B cell (primary cell): Measurements from ENCODE around the gene RSU1. TPM values are rescaled to one million over a fixed set of nuclear protein-coding genes. Genes with fewer than 3 reads are reported as not detected.

Source experiments
- ATAC-seq: fragments of 200-7000 bp; cut with Tn5 transposase; one replicate; pipeline ENCODE4 v1.10.0; 2021; ENCODE audit warnings: low read depth, mild to moderate bottlenecking, moderate number of reproducible peaks, moderate library complexity
- CTCF ChIA-PET: fragments of 350-600 bp; sonication (Branson Sonifier 250); formaldehyde crosslinking; loops from one replicate; lab custom pipeline; 2021; ENCODE audit warnings: antibody characterized with exemption, inconsistent platforms; lab: Charles Lee
- POLR2A ChIA-PET: fragments of 350-600 bp; sonication (Branson Sonifier 250); formaldehyde crosslinking; loops from one replicate; lab custom pipeline; 2021; ENCODE audit warnings: antibody characterized with exemption; lab: Charles Lee
- DNase-seq: peaks from one replicate; pipeline ENCODE4 v3.0.0; 2013
- H2AFZ ChIP-seq: 2 replicates; pipeline ENCODE4 v1.6.1; 2012; ENCODE audit warnings: mild to moderate bottlenecking, low read depth, low read length; ENCODE audit not compliant: insufficient read depth, poor library complexity, severe bottlenecking
- H3K27ac ChIP-seq, 2 donors: 1 replicate in 1 of 2; 2 replicates in 1 of 2; pipeline ENCODE4 v1.5.1; 2012 to 2013; ENCODE audit warnings: low read length in 2 of 2, mild to moderate bottlenecking in 2 of 2, moderate library complexity in 1 of 2
- H3K27me3 ChIP-seq, 4 experiments: fragments of 200-600 bp in 1 of 4; sonication (generic) in 1 of 4; replicated peaks in 1 of 4; 1 replicate in 2 of 4; 2 replicates in 2 of 4; pipeline versions ENCODE4 v1.6.1 to v1.7.0; 2013 to 2016; ENCODE audit warnings: low read length in 3 of 4, mild to moderate bottlenecking in 2 of 4, mixed read lengths in 1 of 4, moderate library complexity in 1 of 4; ENCODE audit not compliant: insufficient read depth in 4 of 4, control insufficient read depth in 3 of 4; ENCODE audit errors: control extremely low read depth in 1 of 4
- H3K36me3 ChIP-seq, 2 experiments: replicated peaks in 1 of 2; 1 replicate in 1 of 2; 2 replicates in 1 of 2; pipeline versions ENCODE4 v1.6.1 to v1.7.1; 2013; ENCODE audit warnings: low read length in 1 of 2; ENCODE audit not compliant: insufficient read depth in 2 of 2, control insufficient read depth in 1 of 2; ENCODE audit errors: control extremely low read depth in 1 of 2, extremely low read depth in 1 of 2
- H3K4me1 ChIP-seq, 2 donors: fragments of 200-600 bp in 1 of 2; sonication (generic) in 1 of 2; 1 replicate in 1 of 2; 2 replicates in 1 of 2; pipeline versions ENCODE4 v1.5.1 to v1.6.1; 2013 to 2017; ENCODE audit warnings: low read length in 2 of 2; ENCODE audit not compliant: control insufficient read depth in 2 of 2, insufficient read depth in 2 of 2
- H3K4me2 ChIP-seq: replicated peaks from 2 replicates; pipeline ENCODE3; 2012; ENCODE audit warnings: mild to moderate bottlenecking, low read depth, low read length; ENCODE audit not compliant: poor library complexity, severe bottlenecking
- H3K4me3 ChIP-seq, 5 experiments: fragments of 200-600 bp in 1 of 5; sonication (generic) in 1 of 5; 1 replicate in 3 of 5; 2 replicates in 2 of 5; pipeline versions ENCODE4 v1.5.1 to v1.7.0; 2011 to 2016; ENCODE audit warnings: low read length in 4 of 5, mild to moderate bottlenecking in 4 of 5, low read depth in 2 of 5, control low read depth in 1 of 5, moderate library complexity in 1 of 5; ENCODE audit not compliant: insufficient read depth in 1 of 5; ENCODE audit errors: control extremely low read depth in 1 of 5, extremely low read depth in 1 of 5
- H3K79me2 ChIP-seq: fragments of 200-600 bp; sonication (generic); one replicate; pipeline ENCODE4 v1.6.0; 2016; ENCODE audit warnings: low read length; ENCODE audit not compliant: control insufficient read depth, insufficient read depth
- H3K9ac ChIP-seq: fragments of 200-600 bp; sonication (generic); 2 replicates; pipeline ENCODE4 v1.6.1; 2017; ENCODE audit warnings: mild to moderate bottlenecking, low read length, moderate library complexity
- H3K9me3 ChIP-seq, 3 donors: one replicate each; pipeline versions ENCODE4 v1.6.1 to v1.7.1; 2013; ENCODE audit warnings: low read length in 2 of 3; ENCODE audit not compliant: control insufficient read depth in 2 of 3, insufficient read depth in 1 of 3; ENCODE audit errors: control extremely low read depth in 1 of 3
- H4K20me1 ChIP-seq: 2 replicates; pipeline ENCODE4 v1.6.0; 2012; ENCODE audit warnings: mild to moderate bottlenecking, low read length; ENCODE audit not compliant: insufficient read depth, control insufficient read depth, poor library complexity, severe bottlenecking
- H3K27ac Mint-ChIP-seq: one replicate; pipeline ENCODE4 v1.8.0; 2021; ENCODE audit warnings: mixed read lengths
- H3K27me3 Mint-ChIP-seq: one replicate; pipeline ENCODE4 v1.8.0; 2021; ENCODE audit warnings: mixed read lengths
- H3K4me1 Mint-ChIP-seq: one replicate; pipeline ENCODE4 v1.8.0; 2021; ENCODE audit warnings: mixed read lengths
- H3K4me3 Mint-ChIP-seq: one replicate; pipeline ENCODE4 v1.8.0; 2021; ENCODE audit warnings: mixed read lengths
- H3K9me3 Mint-ChIP-seq: one replicate; pipeline ENCODE4 v1.8.0; 2022; ENCODE audit warnings: mixed read lengths; ENCODE audit not compliant: insufficient read depth
- EZH2 ChIP-seq: IDR thresholded peaks from 2 replicates; pipeline ENCODE4 v1.6.1; 2012; ENCODE audit warnings: borderline replicate concordance, low read depth, mild to moderate bottlenecking, moderate library complexity, low read length; ENCODE audit not compliant: insufficient read depth, poor library complexity, severe bottlenecking
- WGBS: methylation state at CpG from one replicate; pipeline ENCODE4 v1.1.5; 2013; ENCODE audit warnings: missing lambda C conversion rate; ENCODE audit not compliant: insufficient coverage; 5-methylcytosine and 5-hydroxymethylcytosine counted together
- intact Hi-C: fragments of 100-400 bp; cut with micrococcal nuclease; formaldehyde crosslinking; loops from one replicate; pipeline ENCODE4 v1.10.0; 2022
- polyA plus RNA-seq: library from polyadenylated mRNA; depleted of rRNA; stranded (reverse); fragments of >200 nt; gene quantifications from 2 replicates; pipeline ENCODE4 v1.2.3, GENCODE V29; 2012
- total RNA-seq, 2 donors: library from RNA; stranded (reverse); fragments of 120-200 nt in 1 of 2; gene quantifications; 1 replicate in 1 of 2; 2 replicates in 1 of 2; pipeline versions ENCODE4 v1.2.3 to v1.2.4, GENCODE V29; 2013 to 2022
- TF ChIP-seq, protein P1 (sequence below): fragments of 200-600 bp; IDR thresholded peaks from one replicate; pipeline ENCODE4 v1.8.0; 2022; ENCODE audit warnings: antibody characterized with exemption, mild to moderate bottlenecking

The RSU1 gene
- total and polyA plus RNA-seq, 2 donors (not counting 1 experiment from before 2014, with no cell fraction given) = 33.4 to 41.1 TPM

DNA sequence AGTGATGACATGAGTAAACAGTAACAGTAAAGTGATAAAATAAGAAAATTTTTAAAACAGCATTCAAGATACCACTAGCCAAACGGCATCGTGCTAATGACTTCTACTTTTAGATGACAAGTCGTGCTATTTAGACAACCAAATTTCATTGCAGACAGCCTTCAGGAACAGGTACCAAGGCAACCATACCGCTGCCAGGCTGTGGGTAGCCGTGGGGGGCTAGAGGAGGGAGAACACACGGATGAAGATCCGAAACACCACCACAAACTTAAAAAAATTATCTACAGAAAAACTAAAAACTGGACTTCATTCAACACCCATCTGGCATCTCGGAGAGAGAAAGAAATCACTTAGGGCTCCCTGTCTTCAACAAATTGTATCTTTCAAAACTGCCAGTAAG, 89.6 kb downstream of the RSU1 start:
- POLR2A ChIA-PET = no interaction called here
- Histone ChIP-seq H3K9me3 (peaks cover 0 to 7% (median 0%) of the 10 kb centered on the region in 3 donors), H3K4me1 (peaks cover 4 to 7% of the 10 kb centered on the region in 2 donors), H3K79me2 (no peaks in the 10 kb centered on the region), H3K27me3 (no peaks in the 10 kb centered on the region), H2AFZ (no peak overlapping the region), H3K4me3 (no peak overlapping the region), H3K4me2 (no peak overlapping the region), H4K20me1 (no peaks in the 10 kb centered on the region), H3K27ac (no peak overlapping the region), H3K9ac (no peak overlapping the region), H3K36me3 (peaks cover 0 to 5% of the 10 kb centered on the region in 2 experiments)
- Mint-ChIP-seq H3K27ac (no peak overlapping the region), H3K27me3 (no peaks in the 10 kb centered on the region), H3K4me1 (peaks cover 16% of the 10 kb centered on the region), H3K4me3 (no peak overlapping the region), H3K9me3 (peaks cover 5% of the 10 kb centered on the region)
- TF ChIP-seq EZH2 = no peak
- TF ChIP-seq, protein P1, sequence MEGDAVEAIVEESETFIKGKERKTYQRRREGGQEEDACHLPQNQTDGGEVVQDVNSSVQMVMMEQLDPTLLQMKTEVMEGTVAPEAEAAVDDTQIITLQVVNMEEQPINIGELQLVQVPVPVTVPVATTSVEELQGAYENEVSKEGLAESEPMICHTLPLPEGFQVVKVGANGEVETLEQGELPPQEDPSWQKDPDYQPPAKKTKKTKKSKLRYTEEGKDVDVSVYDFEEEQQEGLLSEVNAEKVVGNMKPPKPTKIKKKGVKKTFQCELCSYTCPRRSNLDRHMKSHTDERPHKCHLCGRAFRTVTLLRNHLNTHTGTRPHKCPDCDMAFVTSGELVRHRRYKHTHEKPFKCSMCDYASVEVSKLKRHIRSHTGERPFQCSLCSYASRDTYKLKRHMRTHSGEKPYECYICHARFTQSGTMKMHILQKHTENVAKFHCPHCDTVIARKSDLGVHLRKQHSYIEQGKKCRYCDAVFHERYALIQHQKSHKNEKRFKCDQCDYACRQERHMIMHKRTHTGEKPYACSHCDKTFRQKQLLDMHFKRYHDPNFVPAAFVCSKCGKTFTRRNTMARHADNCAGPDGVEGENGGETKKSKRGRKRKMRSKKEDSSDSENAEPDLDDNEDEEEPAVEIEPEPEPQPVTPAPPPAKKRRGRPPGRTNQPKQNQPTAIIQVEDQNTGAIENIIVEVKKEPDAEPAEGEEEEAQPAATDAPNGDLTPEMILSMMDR = no peak
- 100% methylated on average over 2 of the region's 8 CpGs for WGBS
- intact Hi-C loops = no loop called here
- ATAC-seq (no peak), DNase-seq (no peak)
- CTCF ChIA-PET = no interaction called here

GRCh38 chr10:16724509-16724908, 92.7 kb downstream of the RSU1 start:
- TF ChIP-seq, protein P1 = no peak
- no peak for TF ChIP-seq EZH2
- DNase-seq = no peak
- H3K27me3 Mint-ChIP-seq = no peaks in the 10 kb centered on the region
- H3K4me1 Mint-ChIP-seq = peaks cover 9% of the 10 kb centered on the region
- Histone ChIP-seq H3K79me2 (no peaks in the 10 kb centered on the region), H2AFZ (no peak overlapping the region), H3K36me3 (peaks cover 1 to 12% of the 10 kb centered on the region in 2 experiments), H3K9me3 (no peaks in the 10 kb centered on the region), H3K4me1 (peaks cover 4 to 5% of the 10 kb centered on the region in 2 donors), H3K4me2 (no peak overlapping the region), H3K27me3 (no peaks in the 10 kb centered on the region), H3K9ac (no peak overlapping the region), H3K27ac (no peak overlapping the region), H3K4me3 (no peak overlapping the region), H4K20me1 (no peaks in the 10 kb centered on the region)
- ChIA-PET POLR2A (no interaction called here), CTCF (no interaction called here)
- H3K9me3 Mint-ChIP-seq = peaks cover 2% of the 10 kb centered on the region
- ATAC-seq = no peak
- H3K4me3 Mint-ChIP-seq = no peak overlapping the region
- no CpG with 5 or more reads among the region's 6 CpGs for WGBS
- no peak overlapping the region for H3K27ac Mint-ChIP-seq
- intact Hi-C loops = no loop called here
